ENCODE measurements around the gene SLC9A8. TPM values are rescaled to one million over a fixed set of nuclear protein-coding genes. Genes with fewer than 3 reads are reported as not detected.

SLC9A8 gene
- total and polyA plus RNA-seq, 2 of the 8 experiments (the other 6 are each of a cell fraction or from before 2014, with no cell fraction given) = 3.2 to 6.2 TPM

DNA sequence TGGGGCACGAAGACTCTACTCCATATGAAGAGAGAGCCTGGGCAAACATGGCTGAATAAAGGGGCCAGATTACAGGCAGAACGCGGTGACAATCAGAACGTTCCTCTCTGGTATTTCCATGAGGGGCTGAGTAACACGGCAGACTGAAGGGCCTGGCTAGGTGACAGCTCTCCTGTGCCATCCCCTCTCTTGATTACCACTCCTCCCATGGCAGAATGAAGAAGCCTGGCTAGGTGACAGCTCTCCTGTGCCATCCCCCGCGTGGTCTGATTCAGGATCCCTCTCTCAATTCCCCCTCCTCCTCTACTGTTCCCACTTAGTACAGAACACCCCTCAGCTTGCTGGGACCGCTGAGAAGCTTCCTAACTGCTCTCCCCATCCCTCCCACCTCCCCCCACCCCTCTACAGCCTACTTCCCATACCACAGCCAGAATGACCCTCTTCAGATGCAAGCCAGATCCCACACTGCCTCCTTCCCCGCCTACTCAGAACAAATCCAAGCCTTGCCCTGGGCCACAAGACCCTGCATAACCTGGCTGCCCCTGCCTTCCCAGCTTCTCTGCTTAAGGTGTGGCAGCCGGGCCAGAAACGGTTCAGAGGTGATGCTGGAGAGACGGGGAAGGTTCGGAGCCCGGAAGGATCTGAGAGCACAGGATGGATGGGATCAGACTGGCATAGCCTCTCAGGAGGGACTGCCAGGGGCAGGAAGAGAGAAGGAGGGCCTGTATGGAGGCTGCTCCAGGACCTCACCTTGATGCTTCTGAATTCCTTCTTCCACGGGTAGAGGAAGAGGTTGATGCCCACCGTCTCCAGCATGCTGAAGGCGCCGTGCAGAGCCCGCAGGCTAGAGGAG is 95.0 kb downstream of the SLC9A8 start:
- no peak overlapping the region for H3K4me2 ChIP-seq (ENCODE audit: insufficient read depth in 1 of 2, low read depth in 2 of 2, low read length in 2 of 2)
- no peak overlapping the region for H2AFZ ChIP-seq (ENCODE audit: low read length)
- H2BK12ac ChIP-seq (ENCODE audit: low read depth, low read length) = no peak overlapping the region
- no peak overlapping the region for H3K27ac ChIP-seq (ENCODE audit: low read depth, low read length)
- no peak overlapping the region for H3K14ac ChIP-seq (ENCODE audit: insufficient read length)
- no peaks in the 10 kb centered on the region for H3K9me3 ChIP-seq (ENCODE audit: insufficient read depth in 2 of 2, low read depth in 1 of 2, low read length in 1 of 2)
- no peak overlapping the region for H4K91ac ChIP-seq (replicated peaks; ENCODE audit: insufficient read length, low read length)
- H3K27me3 ChIP-seq (replicated peaks in 1 of 4; ENCODE audit: control insufficient read depth in 3 of 4, extremely low read depth in 1 of 4, insufficient read depth in 3 of 4, low read length in 3 of 4) = no peaks in the 10 kb centered on the region
- H3K79me1 ChIP-seq (ENCODE audit: low read depth, low read length) = peaks cover 9% of the 10 kb centered on the region
- whole genome bisulfite sequencing, 2 experiments (ENCODE audit: extremely low coverage in 1 of 2, insufficient coverage in 1 of 2, insufficient read length in 1 of 2, insufficient replicate concordance in 2 of 2, low coverage in 1 of 2, low lambda C conversion rate in 2 of 2, missing lambda C conversion rate in 1 of 2) = 91% methylated on average over 19 of the region's 19 CpGs; no CpG with 5 or more reads in 1 of the 2 experiments
- H3K4ac ChIP-seq (replicated peaks; ENCODE audit: insufficient read length, low read depth, low read length) = no peak overlapping the region
- no peak overlapping the region for H3K9ac ChIP-seq (replicated peaks in 1 of 4; ENCODE audit: extremely low read depth in 1 of 4, low read depth in 3 of 4, low read length in 3 of 4)
- FAIRE-seq = no peak
- no peak overlapping the region for H2BK5ac ChIP-seq (ENCODE audit: low read depth, low read length)
- peaks cover 0 to 29% of the 10 kb centered on the region in 2 experiments; a peak in 2 of 4 replicates for H3K79me2 ChIP-seq (ENCODE audit: control insufficient read depth in 1 of 2, insufficient read depth in 2 of 2, low read length in 2 of 2)
- ChIA-PET CTCF (ENCODE audit: partially characterized antibody) (interaction anchor here (0.5 to 16.4 kb wide), 7 partner anchors 8 to 1716 kb away, joined by 3 to 199 read pairs (median 4); no protein-coding TSS in a partner anchor), POLR2A (ENCODE audit: partially characterized antibody) (interaction anchor here (1.6 to 2.8 kb wide), 2 partner anchors 16 to 59 kb away, joined by 4 to 7 read pairs; no protein-coding TSS in a partner anchor)
- no peak for DNase-seq (ENCODE audit: low read depth in 1 of 2, low spot score in 2 of 2)
- H3K18ac ChIP-seq (ENCODE audit: extremely low read depth, low read length) = no peak overlapping the region
- peaks cover 3 to 29% (median 9%) of the 10 kb centered on the region in 4 experiments; a peak in 5 of 8 replicates for H3K36me3 ChIP-seq (ENCODE audit: control insufficient read depth in 2 of 4, insufficient read depth in 4 of 4, low read length in 3 of 4)
- H3K4me1 ChIP-seq (replicated peaks in 1 of 4; ENCODE audit: control insufficient read depth in 3 of 4, insufficient read depth in 4 of 4, low read length in 3 of 4) = no peaks in the 10 kb centered on the region
- no peak overlapping the region for H2BK120ac ChIP-seq (replicated peaks; ENCODE audit: low read depth, low read length)
- no peak overlapping the region for H3K4me3 ChIP-seq (ENCODE audit: extremely low read depth in 1 of 4, insufficient read depth in 2 of 4, low read depth in 3 of 4, low read length in 4 of 4)
- no peaks in the 10 kb centered on the region for H3K23me2 ChIP-seq (ENCODE audit: low read depth, low read length)
- no peak overlapping the region for H4K5ac ChIP-seq (ENCODE audit: insufficient read length, low read depth, low read length)
- H3K56ac ChIP-seq (replicated peaks; ENCODE audit: insufficient read length, low read depth, low read length) = no peak overlapping the region
- no peak overlapping the region for H2AK5ac ChIP-seq (ENCODE audit: low read depth, low read length)
- no peak overlapping the region for H2BK20ac ChIP-seq (ENCODE audit: low read length)
- peaks cover 2 to 26% of the 10 kb centered on the region in 2 experiments for H4K20me1 ChIP-seq (replicated peaks in 1 of 2; ENCODE audit: control insufficient read depth in 1 of 2, insufficient read depth in 2 of 2, low read length in 2 of 2)
- H2BK15ac ChIP-seq (ENCODE audit: low read length) = no peak overlapping the region
- no peak overlapping the region for H3K23ac ChIP-seq (ENCODE audit: insufficient read length)
- no peak overlapping the region for H4K8ac ChIP-seq (ENCODE audit: extremely low read depth, insufficient read depth, low read length)
- TF ChIP-seq EZH2 (IDR thresholded peaks at IDR 0.05; ENCODE audit: low read depth, low read length, severe bottlenecking) = no peak
- TF ChIP-seq EP300 (IDR thresholded peaks at IDR 0.05; ENCODE audit: borderline replicate concordance in 1 of 2, low read depth in 2 of 2, low read length in 2 of 2) = no peak
- no peak for TF ChIP-seq SRF (IDR thresholded peaks at IDR 0.05; ENCODE audit: low read depth, low read length)
- TF ChIP-seq SP2 (IDR thresholded peaks at IDR 0.05; ENCODE audit: low read length) = no peak
- no peak for TF ChIP-seq RAD21 (IDR thresholded peaks at IDR 0.05 in 1 of 2, conservative IDR thresholded peaks at IDR 0.05 in 1 of 2; ENCODE audit: low read depth in 2 of 2, low read length in 2 of 2)
- no peak for TF ChIP-seq CHD2 (IDR thresholded peaks at IDR 0.05; ENCODE audit: low read length)
- no peak for TF ChIP-seq NRF1 (IDR thresholded peaks at IDR 0.05; ENCODE audit: low read depth, low read length)
- TF ChIP-seq ASH2L (IDR thresholded peaks at IDR 0.05; ENCODE audit: low read length) = no peak
- TF ChIP-seq MAFK (IDR thresholded peaks at IDR 0.05; ENCODE audit: low read depth, low read length) = no peak
- no peak for TF ChIP-seq POLR2A (IDR thresholded peaks at IDR 0.05; ENCODE audit: control extremely low read depth in 1 of 2, low read depth in 2 of 2, low read length in 2 of 2)
- no peak for TF ChIP-seq USF2 (IDR thresholded peaks at IDR 0.05; ENCODE audit: low read length)

Measured in H1 (cell line).